Measurements from ENCODE around the gene TOMM34. TPM values are rescaled to one million over a fixed set of nuclear protein-coding genes. Genes with fewer than 3 reads are reported as not detected.

TOMM34 gene
- total RNA-seq, 1 donor from 2014 or later, result 40.1 TPM

DNA sequence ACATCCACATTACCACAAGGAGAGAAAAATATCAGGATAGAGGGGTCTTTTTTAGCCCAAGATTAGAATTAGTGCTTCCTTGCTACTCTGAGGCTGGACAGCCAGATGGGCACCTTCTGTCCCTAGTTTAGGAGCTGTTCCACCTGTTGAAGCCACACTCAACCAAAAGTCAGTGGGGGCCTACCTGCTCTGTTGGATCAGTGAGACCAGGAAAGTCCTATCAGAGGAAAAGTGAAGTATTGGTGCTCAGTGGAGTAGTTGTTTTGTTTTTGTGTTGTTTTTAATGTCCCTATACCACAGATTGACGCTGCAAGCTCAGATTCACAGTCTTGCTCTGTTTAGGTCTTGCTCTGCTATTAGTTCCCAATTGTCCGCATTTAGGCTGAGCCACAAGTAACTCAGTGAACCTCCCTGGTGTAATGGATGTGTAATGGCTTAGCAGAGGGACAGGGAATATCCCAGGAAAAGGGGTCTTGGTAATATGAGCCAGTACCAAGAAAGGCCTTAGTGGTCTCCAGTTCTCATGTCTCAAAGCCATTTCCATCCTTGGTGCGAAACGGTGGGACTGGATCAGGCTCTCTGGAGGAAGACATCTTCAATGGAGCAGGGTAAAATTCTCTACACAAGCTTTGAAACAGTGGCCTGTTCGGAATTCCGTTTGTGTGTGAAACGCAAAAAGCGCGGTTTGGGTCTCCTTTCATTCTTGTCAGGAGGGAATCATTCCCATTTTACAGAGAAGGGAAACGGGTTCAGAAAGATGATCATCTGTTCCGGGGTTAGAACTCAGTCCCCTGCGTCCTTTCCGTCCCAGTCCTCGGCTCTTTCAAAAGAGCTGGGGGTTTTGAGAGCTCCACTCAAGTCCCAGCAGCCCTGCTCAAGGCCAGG lies 51.0 kb downstream of the TOMM34 start:
- Mint-ChIP-seq H3K4me1 (ENCODE audit: low read depth) (peaks cover 13% of the 10 kb centered on the region), H3K36me3 (ENCODE audit: insufficient read depth) (peaks cover 24% of the 10 kb centered on the region), H3K9me3 (ENCODE audit: low read depth) (no peaks in the 10 kb centered on the region), H3K27ac (peak overlapping the region; percentile 84), H3K4me3 (ENCODE audit: low read depth) (peak overlapping the region; percentile 84), H3K27me3 (no peaks in the 10 kb centered on the region)
- TF ChIP-seq, protein P1, sequence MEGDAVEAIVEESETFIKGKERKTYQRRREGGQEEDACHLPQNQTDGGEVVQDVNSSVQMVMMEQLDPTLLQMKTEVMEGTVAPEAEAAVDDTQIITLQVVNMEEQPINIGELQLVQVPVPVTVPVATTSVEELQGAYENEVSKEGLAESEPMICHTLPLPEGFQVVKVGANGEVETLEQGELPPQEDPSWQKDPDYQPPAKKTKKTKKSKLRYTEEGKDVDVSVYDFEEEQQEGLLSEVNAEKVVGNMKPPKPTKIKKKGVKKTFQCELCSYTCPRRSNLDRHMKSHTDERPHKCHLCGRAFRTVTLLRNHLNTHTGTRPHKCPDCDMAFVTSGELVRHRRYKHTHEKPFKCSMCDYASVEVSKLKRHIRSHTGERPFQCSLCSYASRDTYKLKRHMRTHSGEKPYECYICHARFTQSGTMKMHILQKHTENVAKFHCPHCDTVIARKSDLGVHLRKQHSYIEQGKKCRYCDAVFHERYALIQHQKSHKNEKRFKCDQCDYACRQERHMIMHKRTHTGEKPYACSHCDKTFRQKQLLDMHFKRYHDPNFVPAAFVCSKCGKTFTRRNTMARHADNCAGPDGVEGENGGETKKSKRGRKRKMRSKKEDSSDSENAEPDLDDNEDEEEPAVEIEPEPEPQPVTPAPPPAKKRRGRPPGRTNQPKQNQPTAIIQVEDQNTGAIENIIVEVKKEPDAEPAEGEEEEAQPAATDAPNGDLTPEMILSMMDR (IDR thresholded peaks at IDR 0.05; ENCODE audit: unreplicated experiment), result no peak
- DNase-seq (ENCODE audit: low spot score, unreplicated experiment), result no peak

DNA sequence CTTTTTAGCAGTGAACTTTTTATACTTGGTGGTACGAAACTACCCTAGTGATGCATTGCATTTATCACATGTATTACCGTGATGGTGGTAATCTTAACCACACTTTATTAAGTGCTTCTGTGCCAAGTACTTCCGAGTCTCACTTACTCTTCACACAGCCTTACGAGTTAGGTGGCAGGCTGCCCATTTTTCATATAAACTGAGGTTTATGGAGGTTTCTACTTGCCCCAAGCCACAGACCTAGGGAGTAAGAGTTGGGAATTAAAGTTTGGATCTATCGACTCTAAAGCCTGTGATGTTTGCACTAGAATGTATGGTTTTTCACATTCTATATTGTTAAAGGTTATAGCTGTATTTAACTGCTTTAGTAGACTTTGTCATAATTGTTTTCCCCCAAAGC lies 55.8 kb downstream of the TOMM34 start:
- Mint-ChIP-seq H3K4me3 (ENCODE audit: low read depth) (no peak overlapping the region), H3K27ac (no peak overlapping the region), H3K36me3 (ENCODE audit: insufficient read depth) (peaks cover 21% of the 10 kb centered on the region), H3K4me1 (ENCODE audit: low read depth) (peaks cover 2% of the 10 kb centered on the region), H3K9me3 (ENCODE audit: low read depth) (no peaks in the 10 kb centered on the region), H3K27me3 (no peaks in the 10 kb centered on the region)
- no peak for DNase-seq (ENCODE audit: low spot score, unreplicated experiment)
- TF ChIP-seq, protein P1 (IDR thresholded peaks at IDR 0.05; ENCODE audit: unreplicated experiment), result no peak

DNA sequence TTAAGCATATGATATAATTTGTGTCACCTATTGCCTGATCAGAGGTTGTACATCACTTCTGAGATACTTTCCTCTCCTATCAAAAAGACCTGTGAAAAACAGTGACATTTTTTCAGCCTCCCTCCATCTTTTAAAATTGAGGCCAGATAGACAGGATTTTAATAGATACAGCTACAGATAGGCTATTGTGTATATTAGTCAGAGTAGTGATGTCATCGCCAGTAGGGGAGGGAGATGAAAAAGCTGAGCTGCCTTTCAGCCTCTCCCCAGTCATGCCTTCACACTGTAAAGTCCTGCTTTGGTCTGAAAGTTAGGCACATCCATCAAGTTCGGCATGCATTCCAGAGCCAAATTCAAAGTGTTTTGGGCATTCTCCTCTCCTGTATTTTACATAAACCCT lies 58.2 kb downstream of the TOMM34 start:
- DNase-seq (ENCODE audit: low spot score, unreplicated experiment), result no peak
- Mint-ChIP-seq H3K27me3 (no peaks in the 10 kb centered on the region), H3K36me3 (ENCODE audit: insufficient read depth) (peaks cover 21% of the 10 kb centered on the region), H3K4me1 (ENCODE audit: low read depth) (no peaks in the 10 kb centered on the region), H3K9me3 (ENCODE audit: low read depth) (no peaks in the 10 kb centered on the region), H3K4me3 (ENCODE audit: low read depth) (no peak overlapping the region), H3K27ac (no peak overlapping the region)
- TF ChIP-seq, protein P1 (IDR thresholded peaks at IDR 0.05; ENCODE audit: unreplicated experiment), result no peak

DNA sequence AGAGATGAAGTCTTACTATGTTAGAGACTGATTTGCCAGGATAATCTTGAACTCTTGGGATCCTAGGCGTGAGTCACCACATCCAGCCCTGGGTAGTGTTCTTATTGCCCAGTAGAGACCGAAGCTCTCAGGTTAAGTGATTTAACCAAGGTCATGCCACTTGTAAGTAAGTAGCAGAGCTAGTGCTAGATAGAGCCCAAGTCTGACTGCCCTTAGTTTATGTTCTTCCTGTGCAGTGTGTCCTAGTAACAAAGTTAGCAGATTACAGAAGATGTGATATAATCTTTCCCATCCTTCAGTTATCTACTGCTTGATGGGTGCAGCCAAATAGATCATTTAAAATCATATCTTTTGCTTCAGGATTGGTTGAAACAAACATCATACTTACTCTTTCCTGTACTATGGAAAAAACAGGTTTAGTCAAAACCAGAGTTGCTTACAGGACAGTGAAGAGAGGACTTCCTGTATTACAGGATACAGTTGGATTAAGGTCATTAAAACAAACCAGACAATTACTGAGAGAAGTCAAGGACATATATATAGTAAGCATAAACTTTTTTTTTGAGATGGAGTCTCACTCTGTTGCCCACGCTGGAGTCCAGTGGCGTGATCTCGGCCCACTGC lies 59.9 kb downstream of the TOMM34 start:
- Mint-ChIP-seq H3K4me1 (ENCODE audit: low read depth) (no peaks in the 10 kb centered on the region), H3K27me3 (no peaks in the 10 kb centered on the region), H3K36me3 (ENCODE audit: insufficient read depth) (peaks cover 13% of the 10 kb centered on the region), H3K27ac (peak overlapping the region; percentile 30), H3K9me3 (ENCODE audit: low read depth) (no peaks in the 10 kb centered on the region), H3K4me3 (ENCODE audit: low read depth) (no peak overlapping the region)
- TF ChIP-seq, protein P1 (IDR thresholded peaks at IDR 0.05; ENCODE audit: unreplicated experiment), result no peak
- DNase-seq (ENCODE audit: low spot score, unreplicated experiment), result no peak

DNA sequence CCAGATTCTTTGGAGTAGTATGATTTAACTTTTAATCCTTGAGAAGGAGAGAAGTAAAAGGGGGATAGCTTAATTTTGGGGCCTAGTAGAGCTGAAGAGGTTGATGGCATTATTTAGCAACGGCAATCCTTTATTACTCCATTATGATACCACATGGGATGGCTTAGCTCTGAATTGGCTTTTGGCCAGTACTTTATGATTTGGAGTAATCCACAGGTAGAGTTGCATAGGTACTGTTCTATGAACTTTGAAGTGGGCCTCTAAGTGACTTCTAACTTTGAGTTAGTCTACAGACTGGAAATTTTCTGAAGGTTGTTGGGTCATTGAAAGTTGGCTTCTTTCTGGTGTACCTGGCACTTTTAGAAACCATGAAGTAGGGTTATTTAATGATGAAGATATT lies 63.1 kb downstream of the TOMM34 start:
- Mint-ChIP-seq H3K36me3 (ENCODE audit: insufficient read depth) (peaks cover 4% of the 10 kb centered on the region), H3K9me3 (ENCODE audit: low read depth) (no peaks in the 10 kb centered on the region), H3K27ac (no peak overlapping the region), H3K4me3 (ENCODE audit: low read depth) (no peak overlapping the region), H3K27me3 (no peaks in the 10 kb centered on the region), H3K4me1 (ENCODE audit: low read depth) (no peaks in the 10 kb centered on the region)
- TF ChIP-seq, protein P1 (IDR thresholded peaks at IDR 0.05; ENCODE audit: unreplicated experiment), result no peak
- no peak for DNase-seq (ENCODE audit: low spot score, unreplicated experiment)
